NCI-H82 treated with DMSO at 0.1 percent for 48 hours (cell line): ENCODE data around the gene RAP1GAP2.

Experiments used
- DNase-seq: peaks from one replicate; lab custom pipeline; 2025; ENCODE audit not compliant: unreplicated experiment; lab: John Stamatoyannopoulos, UW

The RAP1GAP2 gene

DNA sequence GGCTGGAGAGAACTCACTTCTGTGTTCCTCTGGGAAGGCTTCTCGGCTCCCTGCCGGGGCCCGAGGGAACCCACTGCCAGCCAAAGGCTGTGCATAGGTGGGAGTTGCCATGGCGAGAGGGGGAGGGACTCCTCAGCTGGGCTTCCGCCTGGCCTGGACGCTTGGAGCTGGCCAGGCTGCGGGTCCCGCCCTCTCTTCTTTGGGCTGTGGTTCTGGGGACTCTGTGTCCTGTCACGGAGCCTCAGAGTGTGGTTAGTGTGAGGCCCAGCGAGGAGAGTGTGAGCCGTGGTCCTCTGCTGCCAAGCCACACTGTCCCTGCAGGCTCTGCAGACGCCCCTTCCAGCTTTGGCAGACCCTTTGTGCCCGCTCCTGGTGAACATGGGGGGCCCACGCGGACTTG lies 144.1 kb downstream of the RAP1GAP2 start:
- no peak for DNase-seq

- DNase-seq: no peak
These were observed 147.7 kb downstream of the RAP1GAP2 start for GRCh38 chr17:2943981-2944380.

- no peak for DNase-seq
These were observed 149.1 kb downstream of the RAP1GAP2 start for GRCh38 chr17:2945299-2945698.

GRCh38 chr17:2946144-2946543 lies 149.9 kb downstream of the RAP1GAP2 start:
- DNase-seq: no peak

DNA sequence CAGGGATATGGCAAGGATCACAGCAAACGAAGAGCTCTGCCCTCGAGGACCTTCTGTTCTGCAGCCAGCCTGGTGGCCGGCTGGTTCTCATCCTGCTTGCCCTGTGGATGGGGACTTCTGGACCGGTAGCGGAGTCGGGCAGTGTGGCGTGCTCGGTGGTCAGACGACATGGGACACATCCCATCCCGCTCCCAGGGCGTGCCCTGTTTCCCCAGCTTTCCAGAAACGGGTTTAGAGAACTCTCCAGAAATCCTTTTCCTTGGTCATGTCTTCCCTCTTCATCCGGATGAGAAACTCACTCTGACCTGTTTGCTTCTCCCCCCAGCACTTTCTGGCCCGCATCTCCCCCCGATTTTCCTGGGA lies 151.3 kb downstream of the RAP1GAP2 start:
- DNase-seq: no peak

GRCh38 chr17:2947996-2948550 lies 151.8 kb downstream of the RAP1GAP2 start:
- DNase-seq: no peak

- no peak for DNase-seq
These were observed 152.7 kb downstream of the RAP1GAP2 start for GRCh38 chr17:2948721-2949468.

- DNase-seq: no peak
These were observed 153.3 kb downstream of the RAP1GAP2 start for GRCh38 chr17:2949469-2950044.

- DNase-seq: no peak
These were observed 154.6 kb downstream of the RAP1GAP2 start for GRCh38 chr17:2950846-2951245.

DNA sequence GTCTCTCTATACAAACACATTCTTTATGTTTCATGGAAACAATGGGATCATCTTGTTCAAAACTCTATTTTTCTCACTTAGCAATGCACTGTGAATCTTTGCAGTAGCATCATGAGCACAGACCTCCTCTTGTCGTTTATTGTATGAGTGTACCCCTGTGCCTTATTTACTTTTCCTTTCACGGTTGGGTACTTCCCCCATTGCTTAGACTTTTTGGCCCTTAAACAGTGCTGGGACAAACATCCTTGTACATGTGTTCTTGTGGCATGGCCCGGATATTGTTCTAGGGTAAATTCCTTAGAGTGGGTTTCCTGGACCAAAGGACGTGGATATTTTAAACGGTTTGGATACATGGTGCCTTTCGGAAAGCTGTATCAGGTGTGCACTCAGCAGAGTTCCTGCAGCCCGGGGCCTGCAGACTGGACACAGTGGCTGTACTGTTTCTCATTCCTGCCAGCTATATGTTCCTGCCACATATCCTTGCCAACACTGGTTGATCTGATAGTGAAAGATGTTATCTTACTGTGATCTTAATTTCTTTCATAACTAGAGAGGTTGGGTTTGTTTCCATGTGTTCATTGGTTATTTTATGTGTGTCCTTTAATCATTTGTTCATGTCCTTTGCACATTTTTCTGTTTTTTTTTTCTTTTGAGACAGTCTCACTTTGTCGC lies 156.1 kb downstream of the RAP1GAP2 start:
- DNase-seq: no peak

- DNase-seq: no peak
These were observed 158.7 kb downstream of the RAP1GAP2 start for GRCh38 chr17:2954898-2955445.

DNA sequence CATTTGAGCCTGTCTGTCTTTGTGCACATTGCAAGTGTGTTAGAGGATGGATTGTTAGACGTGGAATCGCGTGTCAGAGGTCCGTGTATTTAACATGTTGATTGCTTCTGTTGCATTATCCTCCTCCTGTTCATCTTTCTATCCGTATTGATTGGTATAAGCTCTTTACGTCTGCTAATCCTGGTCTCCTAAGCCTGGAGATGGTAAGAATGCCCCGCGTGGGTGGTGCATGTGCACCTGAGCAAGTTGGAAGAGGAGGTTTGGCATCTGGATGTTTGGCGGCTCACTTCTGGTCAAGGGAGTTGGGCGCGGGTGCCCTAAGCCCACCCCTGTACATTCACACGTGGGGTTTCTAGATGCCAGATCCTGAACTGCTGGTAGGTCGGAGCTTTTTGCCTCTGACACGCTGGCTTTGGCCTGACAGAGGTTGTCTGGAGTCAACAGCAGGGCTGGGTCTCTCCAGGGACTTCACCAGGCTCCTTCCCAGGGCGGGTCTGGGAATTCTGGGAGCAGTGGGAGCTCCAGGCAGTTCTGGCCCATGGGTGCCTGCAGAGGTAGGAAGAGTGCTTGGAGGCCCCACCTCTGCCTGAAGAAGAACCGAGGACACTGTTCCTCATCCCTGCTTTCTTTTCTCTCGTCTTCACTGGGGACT lies 159.8 kb downstream of the RAP1GAP2 start:
- DNase-seq: peak; percentile 99

- DNase-seq: no peak
These were observed 161.5 kb downstream of the RAP1GAP2 start for GRCh38 chr17:2957631-2958286.

- DNase-seq: no peak
These were observed 162.5 kb downstream of the RAP1GAP2 start for GRCh38 chr17:2958706-2959222.

- no peak for DNase-seq
These were observed 163.3 kb downstream of the RAP1GAP2 start for GRCh38 chr17:2959371-2960130.

DNA sequence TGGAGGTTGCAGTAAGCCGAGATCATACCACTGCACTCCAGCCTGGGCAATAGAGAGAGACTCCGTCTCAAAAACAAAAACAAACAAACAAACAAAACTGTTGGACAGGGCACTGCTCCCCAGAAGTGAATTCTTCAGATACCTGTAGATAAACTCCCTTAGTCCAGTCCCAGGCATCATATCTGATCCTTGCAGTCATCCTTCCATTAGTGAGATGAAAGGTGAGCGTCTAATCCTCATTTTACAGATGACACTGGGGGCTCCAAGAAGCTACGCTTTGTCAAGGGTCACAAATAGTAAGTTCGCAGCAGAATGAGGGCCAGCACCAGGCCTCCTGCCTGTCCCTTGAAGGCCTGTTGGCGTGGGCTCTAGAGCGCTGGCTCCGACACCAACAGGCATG lies 165.2 kb downstream of the RAP1GAP2 start:
- DNase-seq: no peak

DNA sequence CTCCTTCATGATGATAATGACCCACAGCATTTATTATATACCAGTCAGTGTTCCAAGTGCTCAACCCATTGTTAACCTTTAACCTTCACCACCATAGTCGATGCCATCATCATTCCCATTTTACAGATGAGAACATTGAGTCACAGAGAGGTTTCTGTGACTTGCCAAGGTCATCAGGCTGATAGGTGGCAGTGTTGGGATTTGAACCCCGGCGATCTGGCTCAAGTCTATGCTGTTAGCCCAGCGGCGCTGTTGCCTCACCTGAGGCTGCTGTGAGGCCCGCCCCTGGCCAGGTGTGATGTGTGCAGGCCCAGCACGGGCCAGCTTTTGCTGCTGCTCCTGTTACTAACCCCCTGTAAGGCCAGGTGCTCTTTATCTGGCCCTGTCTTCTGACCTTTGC lies 166.0 kb downstream of the RAP1GAP2 start:
- DNase-seq: no peak

DNA sequence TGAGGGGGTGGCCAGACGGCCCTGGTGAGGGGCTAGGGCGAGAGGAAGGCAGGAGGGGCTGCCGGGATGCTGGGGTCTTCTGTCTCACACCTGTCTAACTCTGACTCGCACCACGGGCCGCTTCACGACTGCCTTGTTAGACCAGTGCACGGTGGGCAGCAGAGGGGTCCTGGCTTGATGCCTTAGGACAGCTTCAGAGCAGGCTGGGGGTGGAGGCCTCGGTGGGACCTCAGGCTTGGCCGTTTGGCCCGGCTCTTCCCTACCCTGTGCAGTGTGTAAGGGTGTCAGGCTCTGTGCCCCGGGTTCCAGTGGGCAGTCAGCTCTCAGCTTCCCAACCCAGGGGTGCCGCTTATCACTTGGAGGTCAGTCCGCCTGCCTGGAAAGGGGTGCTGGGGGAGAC lies 166.5 kb downstream of the RAP1GAP2 start:
- no peak for DNase-seq

DNA sequence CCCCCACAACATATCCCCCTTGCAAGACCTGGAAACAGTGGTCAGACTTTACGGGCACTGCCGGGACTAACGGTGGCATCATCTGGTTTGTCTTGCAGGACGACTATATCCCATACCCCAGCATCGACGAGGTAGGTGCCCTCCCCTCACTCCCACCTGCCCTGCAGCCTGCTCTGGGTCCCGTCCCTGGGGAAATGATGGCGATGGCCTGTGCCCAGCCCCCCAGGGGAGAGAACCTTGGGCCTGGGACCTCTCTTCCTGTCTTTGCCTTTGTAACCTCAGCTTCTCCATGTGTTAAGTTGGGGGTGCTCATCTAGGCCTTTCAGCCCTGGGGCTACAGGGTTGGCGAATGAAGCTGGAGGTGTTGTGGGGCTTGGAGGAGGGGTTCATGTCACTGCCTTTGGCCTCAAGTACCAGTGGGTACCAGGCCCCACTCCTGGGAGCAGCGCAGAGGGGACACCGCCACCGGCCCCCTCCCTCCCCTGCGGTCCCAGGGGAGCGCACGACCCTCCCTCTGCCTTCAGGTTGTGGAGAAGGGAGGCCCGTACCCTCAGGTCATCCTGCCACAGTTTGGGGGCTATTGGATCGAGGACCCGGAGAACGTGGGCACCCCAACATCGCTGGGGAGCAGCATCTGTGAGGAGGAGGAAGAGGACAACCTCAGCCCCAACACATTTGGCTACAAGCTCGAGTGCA lies 167.2 kb downstream of the RAP1GAP2 start:
- DNase-seq: no peak
